Nucleus accumbens (tissue), 56 donors: ENCODE measurements around the gene DMTF1.
"Not testable (repeated sequence)": the region's sequence is repeated elsewhere in the genome, so short reads cannot be mapped to it uniquely, and the experiment has no call there.

ENCODE experiments used
- DNase-seq, 56 donors: peaks; one replicate each; lab custom pipeline; 2025; lab: John Stamatoyannopoulos, UW

The DMTF1 gene

DNA sequence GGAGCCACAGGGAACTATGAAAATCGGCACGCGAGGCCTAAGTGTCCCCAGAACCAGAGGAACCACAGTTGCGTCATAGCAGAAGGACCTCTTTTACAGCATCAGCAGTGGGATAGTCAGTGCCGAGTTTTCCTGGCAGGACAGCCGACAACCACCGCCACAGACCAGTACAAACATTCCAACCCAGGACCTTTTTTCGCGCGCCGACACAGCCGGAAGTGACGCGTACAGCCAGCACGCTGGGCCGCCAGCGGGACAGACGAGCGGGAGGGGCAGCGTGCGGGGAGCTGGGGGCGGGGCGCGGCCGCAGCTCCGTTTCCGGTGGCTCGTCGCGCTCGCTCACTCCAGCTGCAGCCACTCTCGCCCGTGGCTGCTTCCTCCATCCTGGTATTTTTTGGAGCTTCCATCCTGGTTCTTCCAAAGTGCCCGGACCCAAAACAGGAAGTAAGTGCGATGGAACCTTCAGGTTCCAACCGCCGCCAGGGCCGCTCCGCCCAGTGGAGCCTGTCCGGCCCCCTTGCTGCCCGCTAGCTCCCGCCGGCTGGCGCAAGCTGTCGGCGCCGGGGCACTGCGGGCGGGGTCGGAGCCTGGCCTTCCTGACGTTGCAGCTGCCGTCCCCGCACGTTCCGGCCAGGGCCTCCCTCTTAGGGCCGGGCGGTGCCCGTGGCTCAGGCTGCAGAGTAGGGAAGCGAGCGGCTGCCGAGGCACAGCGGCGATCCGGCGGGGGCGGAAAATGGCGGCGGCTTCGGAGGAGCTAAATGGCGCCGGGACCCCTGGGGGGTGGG lies at the start of gene DMTF1:
TSS of gene DMTF1 (plus strand) at position 342 of the 785 bp plus-strand sequence. CDS start 12,489 bp downstream, outside the sequence.
- peak; percentile 55 to 98 (median 92) for DNase-seq

- no peak for DNase-seq
These were observed 46.9 kb upstream of the DMTF1 start for GRCh38 chr7:87105401-87105800.

- DNase-seq, result no peak
These were observed 45.2 kb upstream of the DMTF1 start for GRCh38 chr7:87106974-87107612.

- DNase-seq, result no peak
These were observed 44.1 kb upstream of the DMTF1 start for GRCh38 chr7:87107949-87108776.

- no peak for DNase-seq
These were observed 41.5 kb upstream of the DMTF1 start for GRCh38 chr7:87110778-87111177.

- DNase-seq, result no peak
These were observed 40.4 kb upstream of the DMTF1 start for GRCh38 chr7:87111877-87112276.

GRCh38 chr7:87113077-87113476 lies 39.2 kb upstream of the DMTF1 start:
- no peak for DNase-seq

DNA sequence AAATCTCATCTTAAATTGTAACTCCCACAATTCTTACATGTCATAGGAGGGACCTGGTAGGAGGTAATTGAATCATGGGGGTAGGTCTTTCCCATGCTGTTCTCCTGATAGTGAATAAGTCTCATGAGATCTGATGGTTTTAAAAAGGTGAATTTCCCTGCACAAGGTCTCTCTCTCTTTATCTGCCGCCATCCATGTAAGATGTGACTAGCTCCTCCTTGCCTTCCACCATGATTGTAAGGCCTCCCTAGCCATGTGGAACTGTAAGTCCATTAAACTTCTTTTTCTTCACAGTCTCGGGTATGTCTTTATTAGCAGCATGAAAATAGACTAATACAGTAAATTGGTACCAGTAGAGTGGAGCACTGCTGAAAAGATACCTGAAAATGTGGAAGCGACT lies 38.3 kb upstream of the DMTF1 start:
- not testable (repeated sequence) for DNase-seq

DNA sequence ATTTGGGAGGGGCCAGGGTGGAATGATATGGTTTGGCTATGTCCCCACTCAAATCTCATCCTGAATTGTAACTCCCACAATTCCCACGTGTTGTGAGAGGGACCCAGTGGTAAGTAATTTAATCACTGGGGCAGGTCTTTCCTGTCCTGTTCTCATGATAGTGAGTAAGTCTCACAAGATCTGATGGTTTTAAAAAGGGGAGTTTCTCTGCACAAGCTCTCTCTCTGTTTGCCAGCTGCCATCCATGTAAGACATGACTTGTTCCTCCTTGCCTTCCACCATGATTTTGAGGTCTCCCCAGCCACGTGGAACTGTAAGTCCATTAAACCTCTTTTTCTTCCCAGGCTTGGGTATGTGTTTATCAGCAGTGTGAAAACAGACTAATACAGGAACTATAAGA lies 36.5 kb upstream of the DMTF1 start:
- not testable (repeated sequence) for DNase-seq

- DNase-seq, result no peak
These were observed 35.9 kb upstream of the DMTF1 start for GRCh38 chr7:87116315-87116714.

DNA sequence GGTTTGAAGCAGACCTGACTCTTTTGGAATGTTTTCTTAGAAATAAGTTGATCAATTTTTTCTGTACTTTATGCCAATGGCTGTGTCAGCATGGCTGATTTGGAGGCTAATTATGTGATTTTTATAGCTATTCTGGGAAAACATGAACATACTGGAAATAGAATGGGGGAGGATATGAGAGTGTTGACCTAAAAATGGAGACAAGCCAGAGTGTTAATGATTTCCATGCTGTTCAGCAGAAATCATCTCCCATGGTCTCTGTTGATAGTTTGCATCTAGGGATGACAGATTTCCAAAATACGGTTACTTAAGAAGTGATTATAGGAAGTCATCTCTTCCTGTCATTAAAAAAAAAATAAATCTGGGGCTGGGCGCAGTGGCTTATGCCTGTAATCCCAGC lies 32.7 kb upstream of the DMTF1 start:
- DNase-seq, result no peak

DNA sequence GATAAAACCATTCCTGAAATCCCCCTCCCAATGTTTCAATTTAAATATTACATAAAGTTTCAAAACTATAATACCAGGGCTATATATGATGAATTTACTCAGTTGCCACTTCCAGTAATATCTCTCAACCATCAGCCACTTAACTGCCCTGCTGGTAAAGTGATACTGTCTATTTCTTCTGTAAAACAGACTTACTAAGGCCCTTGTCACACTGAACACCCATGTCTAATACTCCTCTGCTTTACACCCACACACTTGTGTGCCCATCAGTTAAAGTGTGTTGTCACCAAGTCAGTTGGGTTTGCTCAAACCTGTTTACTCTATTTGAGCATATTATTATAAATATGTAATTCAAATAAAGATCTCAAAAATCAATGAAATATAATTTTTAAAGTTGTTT lies 29.1 kb upstream of the DMTF1 start:
- no peak for DNase-seq

GRCh38 chr7:87127019-87127418 lies 25.2 kb upstream of the DMTF1 start:
- no peak for DNase-seq

DNA sequence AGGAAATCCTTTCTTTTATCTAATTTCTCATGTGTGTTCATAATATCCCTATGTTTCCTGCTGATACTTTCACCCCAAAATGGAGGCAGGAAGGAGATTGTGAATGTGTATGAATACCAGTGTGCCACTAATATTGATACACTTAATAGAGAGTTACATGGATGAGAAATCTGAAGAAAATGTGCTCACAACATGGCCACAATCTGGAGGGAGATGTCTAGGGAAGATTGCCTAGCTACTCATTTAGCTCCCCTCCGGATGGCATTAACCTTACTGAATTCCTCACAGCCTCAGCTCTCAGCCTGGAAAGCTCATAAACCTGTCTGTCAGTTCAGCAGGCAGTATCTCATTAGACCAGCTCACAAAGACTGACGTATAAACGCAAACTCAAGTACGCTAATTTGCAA lies 23.4 kb upstream of the DMTF1 start:
- peak in 2 of 56 donors; percentile 0 to 1 for DNase-seq

GRCh38 chr7:87129332-87129731 lies 22.9 kb upstream of the DMTF1 start:
- DNase-seq, result no peak

DNA sequence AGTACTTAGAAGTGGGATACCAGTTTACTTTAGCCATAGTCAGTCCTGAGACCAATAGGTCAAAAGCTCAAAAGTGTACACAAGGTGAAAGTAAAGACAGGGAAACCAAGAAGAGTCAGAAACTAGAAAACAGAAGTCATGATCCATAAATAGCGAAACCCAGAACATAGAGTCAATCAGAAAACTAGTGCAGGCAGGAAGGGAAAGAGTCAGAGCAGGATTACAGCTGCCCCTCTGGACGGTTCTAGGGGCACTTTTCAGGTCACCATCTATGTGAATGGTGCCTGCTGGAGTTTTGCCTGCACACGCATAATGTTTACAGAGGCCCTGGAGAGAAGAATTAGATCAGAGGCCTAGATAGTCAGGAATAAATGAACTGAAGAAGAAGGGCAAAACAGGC lies 22.4 kb upstream of the DMTF1 start:
- DNase-seq, result no peak

- no peak for DNase-seq
These were observed 20.5 kb upstream of the DMTF1 start for GRCh38 chr7:87131771-87132170.

GRCh38 chr7:87137271-87137670 lies 15.0 kb upstream of the DMTF1 start:
- DNase-seq, result no peak

- no peak for DNase-seq
These were observed 12.7 kb upstream of the DMTF1 start for GRCh38 chr7:87139514-87139913.

DNA sequence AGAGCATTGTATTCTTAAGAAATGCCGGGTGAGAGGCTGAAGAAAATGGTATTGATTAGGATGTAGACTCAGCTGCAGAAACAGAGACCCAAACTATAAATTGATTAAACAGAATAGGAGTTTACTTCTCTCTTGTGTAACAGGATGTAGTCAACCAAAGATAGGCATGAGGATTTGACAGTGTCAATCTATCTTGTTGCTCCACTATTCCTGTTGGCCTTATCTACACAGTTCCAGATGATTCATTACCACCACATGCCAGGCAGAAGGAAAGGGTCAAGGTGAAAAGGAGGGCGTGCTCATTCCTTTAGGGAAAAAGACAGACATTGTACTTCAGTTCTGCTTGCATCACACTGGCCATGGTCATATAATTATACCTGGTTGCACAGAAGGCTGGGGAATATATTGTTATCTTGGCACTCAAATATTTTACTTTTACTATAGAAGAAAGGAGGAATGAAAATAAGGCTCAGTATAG lies 11.9 kb upstream of the DMTF1 start:
- DNase-seq, result no peak

DNA sequence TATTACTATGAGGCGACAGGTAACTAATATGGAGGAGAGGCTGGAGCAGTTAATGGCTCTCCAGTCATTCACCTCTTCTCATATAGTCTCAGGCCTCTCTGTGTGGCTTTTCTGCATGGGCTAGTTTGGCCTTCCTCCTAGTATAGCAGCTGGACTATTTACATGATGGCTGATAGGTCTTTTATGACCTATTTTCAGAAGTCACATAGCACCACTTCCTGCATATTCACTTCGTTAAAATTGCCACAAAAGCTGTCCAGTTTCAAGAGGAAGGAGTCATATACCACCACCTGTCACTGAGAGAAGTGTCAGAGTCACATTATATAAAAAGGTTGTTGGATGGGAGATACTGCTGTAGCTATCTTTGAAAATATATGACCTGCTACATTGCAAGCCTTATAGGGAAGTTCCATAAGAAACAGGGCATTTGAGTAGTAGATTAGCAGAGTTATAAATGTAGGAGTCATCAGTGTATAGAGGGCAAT lies 8.0 kb upstream of the DMTF1 start:
- no peak for DNase-seq
